ENCODE data around the gene PRKCB.
"Not testable (repeated sequence)": the region's sequence is repeated elsewhere in the genome, so short reads cannot be mapped to it uniquely, and the experiment has no call there.

Gene PRKCB

GRCh38 chr16:24189941-24190340 lies 354.2 kb downstream of the PRKCB start:
- no peak for DNase-seq

GRCh38 chr16:24191876-24192402 lies 356.2 kb downstream of the PRKCB start:
- DNase-seq: no peak

- DNase-seq: no peak
These were observed 359.4 kb downstream of the PRKCB start for GRCh38 chr16:24195221-24195620.

- no peak for DNase-seq
These were observed 363.2 kb downstream of the PRKCB start for GRCh38 chr16:24198807-24199533.

GRCh38 chr16:24203675-24204074 lies 367.9 kb downstream of the PRKCB start:
- DNase-seq: no peak

- DNase-seq: no peak
These were observed 368.4 kb downstream of the PRKCB start for GRCh38 chr16:24204150-24204665.

GRCh38 chr16:24206926-24207325 lies 371.1 kb downstream of the PRKCB start:
- DNase-seq: no peak

- no peak for DNase-seq
These were observed 372.9 kb downstream of the PRKCB start for GRCh38 chr16:24208710-24209109.

- DNase-seq: no peak
These were observed 379.2 kb downstream of the PRKCB start for GRCh38 chr16:24214992-24215391.

GRCh38 chr16:24216961-24217360 lies 381.2 kb downstream of the PRKCB start:
- DNase-seq: no peak

GRCh38 chr16:24217461-24217860 lies 381.7 kb downstream of the PRKCB start:
- no peak for DNase-seq

GRCh38 chr16:24218299-24218698 lies 382.5 kb downstream of the PRKCB start:
- DNase-seq: no peak

GRCh38 chr16:24221219-24221618 lies 385.4 kb downstream of the PRKCB start:
- no peak for DNase-seq

GRCh38 chr16:24228514-24228913 lies 392.7 kb downstream of the PRKCB start:
- DNase-seq: no peak

- no peak for DNase-seq
These were observed 397.2 kb downstream of the PRKCB start for GRCh38 chr16:24232936-24233335.

GRCh38 chr16:24234737-24235136 lies 399.0 kb downstream of the PRKCB start:
- DNase-seq: no peak

GRCh38 chr16:24235806-24236205 lies 400.0 kb downstream of the PRKCB start:
- DNase-seq: no peak

- DNase-seq: not testable (repeated sequence)
These were observed 403.1 kb downstream of the PRKCB start for GRCh38 chr16:24238846-24239245.

GRCh38 chr16:24246911-24247607 lies 411.3 kb downstream of the PRKCB start:
- DNase-seq: no peak

- DNase-seq: peak; percentile 21
These were observed 417.4 kb downstream of the PRKCB start for GRCh38 chr16:24253192-24253591.

- peak; percentile 37 for DNase-seq
These were observed 419.9 kb downstream of the PRKCB start, which contains the start of gene CACNG3 for GRCh38 chr16:24255456-24256371. CACNG3 (plus strand) TSS chr16:24256335; CDS start chr16:24256755, 420 bp downstream.

- no peak for DNase-seq
These were observed 422.2 kb downstream of the PRKCB start for GRCh38 chr16:24257958-24258357.

GRCh38 chr16:24258791-24259190 lies 423.0 kb downstream of the PRKCB start:
- DNase-seq: no peak
